ENCODE results near the gene VPS35L. TPM values are rescaled to one million over a fixed set of nuclear protein-coding genes. Genes with fewer than 3 reads are reported as not detected.

Gene VPS35L
- total and polyA plus RNA-seq, 10 of the 15 experiments (the other 5 are each of a cell fraction or from before 2014, with no cell fraction given) = 14.9 to 44.1 (median 26.3) TPM

DNA sequence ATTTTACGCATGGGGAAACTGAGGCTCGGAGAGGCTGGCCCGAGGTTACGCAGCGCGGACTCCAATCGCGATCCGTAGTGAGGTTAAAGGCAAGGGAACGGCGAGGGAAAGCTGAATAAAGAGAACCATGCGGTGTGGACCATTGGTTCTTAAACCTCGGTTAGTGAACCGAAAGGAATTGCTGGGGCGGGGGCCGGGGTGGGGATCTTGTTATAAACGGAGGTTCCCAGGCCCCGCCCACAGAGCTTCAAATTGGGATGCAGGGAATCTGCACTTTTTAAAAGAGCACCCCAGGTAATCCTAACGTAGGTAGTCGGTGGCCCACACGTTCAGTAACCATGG, 163.1 kb downstream of the VPS35L start (continued):
- TF ChIP-seq, protein P1, sequence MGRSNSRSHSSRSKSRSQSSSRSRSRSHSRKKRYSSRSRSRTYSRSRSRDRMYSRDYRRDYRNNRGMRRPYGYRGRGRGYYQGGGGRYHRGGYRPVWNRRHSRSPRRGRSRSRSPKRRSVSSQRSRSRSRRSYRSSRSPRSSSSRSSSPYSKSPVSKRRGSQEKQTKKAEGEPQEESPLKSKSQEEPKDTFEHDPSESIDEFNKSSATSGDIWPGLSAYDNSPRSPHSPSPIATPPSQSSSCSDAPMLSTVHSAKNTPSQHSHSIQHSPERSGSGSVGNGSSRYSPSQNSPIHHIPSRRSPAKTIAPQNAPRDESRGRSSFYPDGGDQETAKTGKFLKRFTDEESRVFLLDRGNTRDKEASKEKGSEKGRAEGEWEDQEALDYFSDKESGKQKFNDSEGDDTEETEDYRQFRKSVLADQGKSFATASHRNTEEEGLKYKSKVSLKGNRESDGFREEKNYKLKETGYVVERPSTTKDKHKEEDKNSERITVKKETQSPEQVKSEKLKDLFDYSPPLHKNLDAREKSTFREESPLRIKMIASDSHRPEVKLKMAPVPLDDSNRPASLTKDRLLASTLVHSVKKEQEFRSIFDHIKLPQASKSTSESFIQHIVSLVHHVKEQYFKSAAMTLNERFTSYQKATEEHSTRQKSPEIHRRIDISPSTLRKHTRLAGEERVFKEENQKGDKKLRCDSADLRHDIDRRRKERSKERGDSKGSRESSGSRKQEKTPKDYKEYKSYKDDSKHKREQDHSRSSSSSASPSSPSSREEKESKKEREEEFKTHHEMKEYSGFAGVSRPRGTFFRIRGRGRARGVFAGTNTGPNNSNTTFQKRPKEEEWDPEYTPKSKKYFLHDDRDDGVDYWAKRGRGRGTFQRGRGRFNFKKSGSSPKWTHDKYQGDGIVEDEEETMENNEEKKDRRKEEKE (IDR thresholded peaks at IDR 0.05) = no peak
- TF ChIP-seq, protein P2, sequence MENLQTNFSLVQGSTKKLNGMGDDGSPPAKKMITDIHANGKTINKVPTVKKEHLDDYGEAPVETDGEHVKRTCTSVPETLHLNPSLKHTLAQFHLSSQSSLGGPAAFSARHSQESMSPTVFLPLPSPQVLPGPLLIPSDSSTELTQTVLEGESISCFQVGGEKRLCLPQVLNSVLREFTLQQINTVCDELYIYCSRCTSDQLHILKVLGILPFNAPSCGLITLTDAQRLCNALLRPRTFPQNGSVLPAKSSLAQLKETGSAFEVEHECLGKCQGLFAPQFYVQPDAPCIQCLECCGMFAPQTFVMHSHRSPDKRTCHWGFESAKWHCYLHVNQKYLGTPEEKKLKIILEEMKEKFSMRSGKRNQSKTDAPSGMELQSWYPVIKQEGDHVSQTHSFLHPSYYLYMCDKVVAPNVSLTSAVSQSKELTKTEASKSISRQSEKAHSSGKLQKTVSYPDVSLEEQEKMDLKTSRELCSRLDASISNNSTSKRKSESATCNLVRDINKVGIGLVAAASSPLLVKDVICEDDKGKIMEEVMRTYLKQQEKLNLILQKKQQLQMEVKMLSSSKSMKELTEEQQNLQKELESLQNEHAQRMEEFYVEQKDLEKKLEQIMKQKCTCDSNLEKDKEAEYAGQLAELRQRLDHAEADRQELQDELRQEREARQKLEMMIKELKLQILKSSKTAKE (IDR thresholded peaks at IDR 0.05; ENCODE audit: low read depth, poor library complexity, severe bottlenecking) = no peak
- TF ChIP-seq, protein P3, sequence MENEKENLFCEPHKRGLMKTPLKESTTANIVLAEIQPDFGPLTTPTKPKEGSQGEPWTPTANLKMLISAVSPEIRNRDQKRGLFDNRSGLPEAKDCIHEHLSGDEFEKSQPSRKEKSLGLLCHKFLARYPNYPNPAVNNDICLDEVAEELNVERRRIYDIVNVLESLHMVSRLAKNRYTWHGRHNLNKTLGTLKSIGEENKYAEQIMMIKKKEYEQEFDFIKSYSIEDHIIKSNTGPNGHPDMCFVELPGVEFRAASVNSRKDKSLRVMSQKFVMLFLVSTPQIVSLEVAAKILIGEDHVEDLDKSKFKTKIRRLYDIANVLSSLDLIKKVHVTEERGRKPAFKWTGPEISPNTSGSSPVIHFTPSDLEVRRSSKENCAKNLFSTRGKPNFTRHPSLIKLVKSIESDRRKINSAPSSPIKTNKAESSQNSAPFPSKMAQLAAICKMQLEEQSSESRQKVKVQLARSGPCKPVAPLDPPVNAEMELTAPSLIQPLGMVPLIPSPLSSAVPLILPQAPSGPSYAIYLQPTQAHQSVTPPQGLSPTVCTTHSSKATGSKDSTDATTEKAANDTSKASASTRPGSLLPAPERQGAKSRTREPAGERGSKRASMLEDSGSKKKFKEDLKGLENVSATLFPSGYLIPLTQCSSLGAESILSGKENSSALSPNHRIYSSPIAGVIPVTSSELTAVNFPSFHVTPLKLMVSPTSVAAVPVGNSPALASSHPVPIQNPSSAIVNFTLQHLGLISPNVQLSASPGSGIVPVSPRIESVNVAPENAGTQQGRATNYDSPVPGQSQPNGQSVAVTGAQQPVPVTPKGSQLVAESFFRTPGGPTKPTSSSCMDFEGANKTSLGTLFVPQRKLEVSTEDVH (IDR thresholded peaks at IDR 0.05; ENCODE audit: low read depth, partially characterized antibody) = no peak
- no peak for TF ChIP-seq ZNF217 (IDR thresholded peaks at IDR 0.05)
- TF ChIP-seq LARP7 (IDR thresholded peaks at IDR 0.05) = no peak
- TF ChIP-seq CBFB (IDR thresholded peaks at IDR 0.05; ENCODE audit: low read depth) = no peak
- TF ChIP-seq, protein P4, sequence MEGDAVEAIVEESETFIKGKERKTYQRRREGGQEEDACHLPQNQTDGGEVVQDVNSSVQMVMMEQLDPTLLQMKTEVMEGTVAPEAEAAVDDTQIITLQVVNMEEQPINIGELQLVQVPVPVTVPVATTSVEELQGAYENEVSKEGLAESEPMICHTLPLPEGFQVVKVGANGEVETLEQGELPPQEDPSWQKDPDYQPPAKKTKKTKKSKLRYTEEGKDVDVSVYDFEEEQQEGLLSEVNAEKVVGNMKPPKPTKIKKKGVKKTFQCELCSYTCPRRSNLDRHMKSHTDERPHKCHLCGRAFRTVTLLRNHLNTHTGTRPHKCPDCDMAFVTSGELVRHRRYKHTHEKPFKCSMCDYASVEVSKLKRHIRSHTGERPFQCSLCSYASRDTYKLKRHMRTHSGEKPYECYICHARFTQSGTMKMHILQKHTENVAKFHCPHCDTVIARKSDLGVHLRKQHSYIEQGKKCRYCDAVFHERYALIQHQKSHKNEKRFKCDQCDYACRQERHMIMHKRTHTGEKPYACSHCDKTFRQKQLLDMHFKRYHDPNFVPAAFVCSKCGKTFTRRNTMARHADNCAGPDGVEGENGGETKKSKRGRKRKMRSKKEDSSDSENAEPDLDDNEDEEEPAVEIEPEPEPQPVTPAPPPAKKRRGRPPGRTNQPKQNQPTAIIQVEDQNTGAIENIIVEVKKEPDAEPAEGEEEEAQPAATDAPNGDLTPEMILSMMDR (IDR thresholded peaks at IDR 0.05 in 2 of 3, conservative IDR thresholded peaks at IDR 0.05 in 1 of 3; ENCODE audit: control insufficient read depth in 2 of 3, extremely low read depth in 1 of 3, insufficient read depth in 1 of 3, low read depth in 3 of 3, low read length in 3 of 3) = no peak
- TF ChIP-seq, protein P5, sequence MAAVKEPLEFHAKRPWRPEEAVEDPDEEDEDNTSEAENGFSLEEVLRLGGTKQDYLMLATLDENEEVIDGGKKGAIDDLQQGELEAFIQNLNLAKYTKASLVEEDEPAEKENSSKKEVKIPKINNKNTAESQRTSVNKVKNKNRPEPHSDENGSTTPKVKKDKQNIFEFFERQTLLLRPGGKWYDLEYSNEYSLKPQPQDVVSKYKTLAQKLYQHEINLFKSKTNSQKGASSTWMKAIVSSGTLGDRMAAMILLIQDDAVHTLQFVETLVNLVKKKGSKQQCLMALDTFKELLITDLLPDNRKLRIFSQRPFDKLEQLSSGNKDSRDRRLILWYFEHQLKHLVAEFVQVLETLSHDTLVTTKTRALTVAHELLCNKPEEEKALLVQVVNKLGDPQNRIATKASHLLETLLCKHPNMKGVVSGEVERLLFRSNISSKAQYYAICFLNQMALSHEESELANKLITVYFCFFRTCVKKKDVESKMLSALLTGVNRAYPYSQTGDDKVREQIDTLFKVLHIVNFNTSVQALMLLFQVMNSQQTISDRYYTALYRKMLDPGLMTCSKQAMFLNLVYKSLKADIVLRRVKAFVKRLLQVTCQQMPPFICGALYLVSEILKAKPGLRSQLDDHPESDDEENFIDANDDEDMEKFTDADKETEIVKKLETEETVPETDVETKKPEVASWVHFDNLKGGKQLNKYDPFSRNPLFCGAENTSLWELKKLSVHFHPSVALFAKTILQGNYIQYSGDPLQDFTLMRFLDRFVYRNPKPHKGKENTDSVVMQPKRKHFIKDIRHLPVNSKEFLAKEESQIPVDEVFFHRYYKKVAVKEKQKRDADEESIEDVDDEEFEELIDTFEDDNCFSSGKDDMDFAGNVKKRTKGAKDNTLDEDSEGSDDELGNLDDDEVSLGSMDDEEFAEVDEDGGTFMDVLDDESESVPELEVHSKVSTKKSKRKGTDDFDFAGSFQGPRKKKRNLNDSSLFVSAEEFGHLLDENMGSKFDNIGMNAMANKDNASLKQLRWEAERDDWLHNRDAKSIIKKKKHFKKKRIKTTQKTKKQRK (IDR thresholded peaks at IDR 0.05; ENCODE audit: low read depth, low read length) = no peak
- TF ChIP-seq SMAD5 (IDR thresholded peaks at IDR 0.05; ENCODE audit: low read depth) = no peak
- TF ChIP-seq, protein P6, sequence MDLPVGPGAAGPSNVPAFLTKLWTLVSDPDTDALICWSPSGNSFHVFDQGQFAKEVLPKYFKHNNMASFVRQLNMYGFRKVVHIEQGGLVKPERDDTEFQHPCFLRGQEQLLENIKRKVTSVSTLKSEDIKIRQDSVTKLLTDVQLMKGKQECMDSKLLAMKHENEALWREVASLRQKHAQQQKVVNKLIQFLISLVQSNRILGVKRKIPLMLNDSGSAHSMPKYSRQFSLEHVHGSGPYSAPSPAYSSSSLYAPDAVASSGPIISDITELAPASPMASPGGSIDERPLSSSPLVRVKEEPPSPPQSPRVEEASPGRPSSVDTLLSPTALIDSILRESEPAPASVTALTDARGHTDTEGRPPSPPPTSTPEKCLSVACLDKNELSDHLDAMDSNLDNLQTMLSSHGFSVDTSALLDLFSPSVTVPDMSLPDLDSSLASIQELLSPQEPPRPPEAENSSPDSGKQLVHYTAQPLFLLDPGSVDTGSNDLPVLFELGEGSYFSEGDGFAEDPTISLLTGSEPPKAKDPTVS (IDR thresholded peaks at IDR 0.05; ENCODE audit: low read depth, low read length) = no peak
- TF ChIP-seq, protein P7, sequence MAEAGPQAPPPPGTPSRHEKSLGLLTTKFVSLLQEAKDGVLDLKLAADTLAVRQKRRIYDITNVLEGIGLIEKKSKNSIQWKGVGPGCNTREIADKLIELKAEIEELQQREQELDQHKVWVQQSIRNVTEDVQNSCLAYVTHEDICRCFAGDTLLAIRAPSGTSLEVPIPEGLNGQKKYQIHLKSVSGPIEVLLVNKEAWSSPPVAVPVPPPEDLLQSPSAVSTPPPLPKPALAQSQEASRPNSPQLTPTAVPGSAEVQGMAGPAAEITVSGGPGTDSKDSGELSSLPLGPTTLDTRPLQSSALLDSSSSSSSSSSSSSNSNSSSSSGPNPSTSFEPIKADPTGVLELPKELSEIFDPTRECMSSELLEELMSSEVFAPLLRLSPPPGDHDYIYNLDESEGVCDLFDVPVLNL (IDR thresholded peaks at IDR 0.05; ENCODE audit: low read depth, low read length) = no peak
- TF ChIP-seq SMC3 (IDR thresholded peaks at IDR 0.05; ENCODE audit: borderline replicate concordance, low read length) = no peak
- TF ChIP-seq BRCA1 (IDR thresholded peaks at IDR 0.05; ENCODE audit: low read depth, low read length) = no peak
- TF ChIP-seq STAT3 (IDR thresholded peaks at IDR 0.05; ENCODE audit: low read depth, low read length) = no peak
